OCI-LY7 (cell line): Measurements from ENCODE around the gene ANKMY1.

Source experiments
- EZH2phosphoT487 ChIP-seq: fragments of 200-600 bp; sonication (generic); IDR thresholded peaks from 2 replicates; pipeline ENCODE4 v1.6.1; 2018; ENCODE audit warnings: low read depth, borderline replicate concordance, mild to moderate bottlenecking, mixed run types, antibody characterized with exemption, low read length, moderate library complexity, mixed read lengths
- TF ChIP-seq, protein P1 (sequence below): fragments of 200-600 bp; sonication (generic); conservative IDR thresholded peaks from 2 replicates; pipeline ENCODE4 v1.5.1; 2014; ENCODE audit warnings: mild to moderate bottlenecking, antibody characterized with exemption, low read length, moderate library complexity, mixed read lengths

GRCh38 chr2:240522406-240522805 lies 35.4 kb downstream of the ANKMY1 start:
- TF ChIP-seq, protein P1, sequence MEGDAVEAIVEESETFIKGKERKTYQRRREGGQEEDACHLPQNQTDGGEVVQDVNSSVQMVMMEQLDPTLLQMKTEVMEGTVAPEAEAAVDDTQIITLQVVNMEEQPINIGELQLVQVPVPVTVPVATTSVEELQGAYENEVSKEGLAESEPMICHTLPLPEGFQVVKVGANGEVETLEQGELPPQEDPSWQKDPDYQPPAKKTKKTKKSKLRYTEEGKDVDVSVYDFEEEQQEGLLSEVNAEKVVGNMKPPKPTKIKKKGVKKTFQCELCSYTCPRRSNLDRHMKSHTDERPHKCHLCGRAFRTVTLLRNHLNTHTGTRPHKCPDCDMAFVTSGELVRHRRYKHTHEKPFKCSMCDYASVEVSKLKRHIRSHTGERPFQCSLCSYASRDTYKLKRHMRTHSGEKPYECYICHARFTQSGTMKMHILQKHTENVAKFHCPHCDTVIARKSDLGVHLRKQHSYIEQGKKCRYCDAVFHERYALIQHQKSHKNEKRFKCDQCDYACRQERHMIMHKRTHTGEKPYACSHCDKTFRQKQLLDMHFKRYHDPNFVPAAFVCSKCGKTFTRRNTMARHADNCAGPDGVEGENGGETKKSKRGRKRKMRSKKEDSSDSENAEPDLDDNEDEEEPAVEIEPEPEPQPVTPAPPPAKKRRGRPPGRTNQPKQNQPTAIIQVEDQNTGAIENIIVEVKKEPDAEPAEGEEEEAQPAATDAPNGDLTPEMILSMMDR, result no peak
- TF ChIP-seq EZH2phosphoT487, result no peak
